Stimulated activated CD8-positive, alpha-beta memory T cell treated with anti-CD3 and anti-CD28 coated beads, Interleukin-15, amount 100 ng/mL, for 24 hours (primary cell): Measurements from ENCODE around the gene SLC3A2.

Experiments used
- DNase-seq: peaks from one replicate; pipeline ENCODE4 v3.0.0-alpha.2; 2020; ENCODE audit warnings: low read depth

The SLC3A2 gene

DNA sequence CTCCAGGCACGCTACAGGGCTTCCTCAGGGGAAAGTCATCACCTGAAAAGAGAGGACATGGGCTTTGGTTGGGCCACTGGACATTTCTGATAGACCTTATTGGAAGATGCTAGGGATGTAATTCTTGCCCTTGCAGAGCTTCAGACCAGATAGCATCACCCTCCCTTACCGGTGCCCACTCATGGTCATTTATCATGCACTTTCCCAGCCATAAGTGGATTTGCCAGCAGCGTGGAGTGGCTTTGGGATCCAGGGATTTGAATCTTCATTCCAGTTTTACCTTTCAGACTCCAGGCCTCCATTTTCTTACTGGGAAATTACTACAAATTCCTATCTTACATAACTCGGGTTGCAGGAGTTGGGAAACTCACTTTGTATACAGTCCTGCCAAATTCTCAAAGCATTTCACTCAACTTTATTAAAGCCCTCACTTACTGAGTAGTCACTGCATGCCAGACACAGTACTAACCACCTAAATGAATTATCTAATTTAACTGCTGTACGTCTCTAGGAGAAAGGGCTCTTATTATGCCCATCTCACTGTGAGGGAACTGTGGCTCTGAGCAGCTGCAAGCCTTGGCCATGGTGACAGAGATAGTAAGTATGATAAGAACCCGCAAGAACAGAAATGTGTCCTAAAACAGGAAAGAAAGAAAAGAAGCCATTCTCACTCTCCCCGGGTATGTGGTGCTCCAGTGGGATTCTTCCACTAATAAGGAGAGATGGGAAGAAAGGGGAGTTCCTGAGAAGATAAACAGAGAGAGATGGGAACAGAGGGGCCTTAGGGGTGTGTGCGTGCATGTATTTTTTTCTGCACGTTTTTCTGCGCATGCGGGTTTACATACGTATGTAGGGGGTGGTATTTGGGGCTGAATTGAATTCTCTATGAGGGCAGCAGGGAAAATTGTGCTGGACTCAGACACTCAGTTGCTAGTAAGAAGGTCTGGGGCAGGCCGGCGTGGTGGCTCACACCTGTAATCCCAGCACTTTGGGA lies 30.7 kb downstream of the SLC3A2 start:
- no peak for DNase-seq

DNA sequence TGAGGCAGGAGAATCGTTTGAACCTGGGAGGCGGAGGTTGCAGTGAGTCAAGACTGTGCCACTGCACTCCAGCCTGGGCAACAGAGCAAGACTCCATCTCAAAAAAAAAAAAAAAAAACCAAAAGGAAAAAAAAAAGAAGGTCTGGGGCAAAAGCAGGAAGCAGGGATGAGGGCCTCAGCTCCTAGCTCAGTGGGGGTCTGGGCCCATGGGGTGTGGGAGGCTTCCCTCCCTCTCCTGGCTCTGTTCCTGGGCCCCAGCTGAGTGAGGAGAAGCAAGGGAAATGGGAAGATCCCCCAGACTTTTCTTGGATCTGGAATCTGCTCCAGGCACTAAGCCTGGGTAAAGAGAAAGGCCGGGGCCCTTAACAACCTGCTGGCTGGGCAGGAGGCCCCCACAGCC lies 31.6 kb downstream of the SLC3A2 start:
- DNase-seq, result no peak

DNA sequence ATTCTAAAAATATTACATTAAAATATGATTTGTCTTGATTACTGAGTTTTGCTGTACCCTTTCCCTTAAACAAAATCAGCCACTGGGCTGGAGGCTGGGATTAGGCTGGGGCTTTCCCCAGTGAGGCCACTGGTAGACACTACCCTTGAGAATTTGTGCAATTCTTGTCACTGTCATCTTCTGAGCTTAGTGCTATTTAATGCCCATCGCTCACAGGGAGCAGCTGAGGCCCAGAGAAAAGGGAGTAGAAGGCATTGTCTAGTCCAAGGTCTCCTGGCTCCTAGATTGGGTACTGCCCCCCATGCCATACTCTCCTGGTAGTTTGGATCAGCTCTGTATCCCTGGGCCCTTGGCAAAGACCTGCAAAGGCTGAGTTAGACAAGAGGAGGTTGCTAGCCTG lies 33.7 kb downstream of the SLC3A2 start:
- DNase-seq, result no peak

DNA sequence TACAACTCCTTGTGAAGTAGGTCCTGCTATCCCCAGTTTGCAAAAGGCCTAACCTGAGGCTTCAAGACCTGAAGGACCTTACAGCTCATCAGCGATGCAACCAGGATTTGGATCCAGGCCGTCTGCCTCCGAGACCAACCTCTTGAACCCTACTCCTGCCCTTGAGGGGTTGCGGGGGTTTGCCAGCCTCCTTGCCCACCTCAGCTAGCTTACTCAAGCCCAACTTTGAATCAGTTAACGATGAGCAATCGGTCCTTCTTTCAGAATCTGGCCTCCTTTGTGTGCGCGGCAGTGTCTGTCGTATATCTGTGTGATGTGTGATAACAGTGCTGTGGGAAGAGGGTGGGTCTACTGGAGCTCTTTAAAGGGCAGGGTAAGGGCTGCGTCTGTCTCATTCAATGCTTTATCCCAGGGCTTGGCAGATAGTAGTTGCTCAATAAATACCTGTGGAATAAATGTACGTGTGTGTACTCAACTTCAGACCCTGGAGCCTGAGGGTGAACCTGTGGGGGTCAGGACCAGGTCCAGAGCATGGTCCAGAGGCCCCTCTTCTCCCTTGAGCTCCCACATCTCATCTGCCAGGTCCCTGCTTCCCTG lies 37.3 kb downstream of the SLC3A2 start:
- no peak for DNase-seq

DNA sequence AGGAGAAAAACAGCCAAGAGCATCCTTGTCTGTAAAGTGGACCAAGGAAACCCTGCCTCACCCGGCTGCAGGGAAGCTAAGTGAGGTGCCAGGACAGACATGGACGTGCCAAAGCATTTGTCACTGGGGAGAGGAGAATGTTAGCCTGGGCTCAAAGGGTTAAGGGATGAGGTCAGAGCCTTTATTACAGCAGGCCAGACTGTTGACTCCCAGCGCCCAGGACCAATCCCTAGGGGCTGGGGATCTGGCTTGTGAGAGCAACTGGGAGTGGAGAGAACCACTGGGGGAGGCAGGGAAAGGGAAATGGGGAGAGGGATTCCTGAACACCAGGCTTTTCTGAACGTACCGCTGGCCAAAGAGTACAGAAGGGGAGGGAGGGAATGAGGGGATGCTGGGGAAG lies 37.8 kb downstream of the SLC3A2 start:
- DNase-seq, result no peak

GRCh38 chr11:62919476-62919875 lies 38.8 kb downstream of the SLC3A2 start:
- DNase-seq, result no peak

GRCh38 chr11:62919898-62920640 lies 39.4 kb downstream of the SLC3A2 start:
- no peak for DNase-seq

- DNase-seq, result no peak
Measured at GRCh38 chr11:62921201-62921572, 40.5 kb downstream of the SLC3A2 start, which contains the start of gene CHRM1. TSS of gene CHRM1 (minus strand) at chr11:62921363. CDS start at chr11:62911100, 10,263 bp downstream.

DNA sequence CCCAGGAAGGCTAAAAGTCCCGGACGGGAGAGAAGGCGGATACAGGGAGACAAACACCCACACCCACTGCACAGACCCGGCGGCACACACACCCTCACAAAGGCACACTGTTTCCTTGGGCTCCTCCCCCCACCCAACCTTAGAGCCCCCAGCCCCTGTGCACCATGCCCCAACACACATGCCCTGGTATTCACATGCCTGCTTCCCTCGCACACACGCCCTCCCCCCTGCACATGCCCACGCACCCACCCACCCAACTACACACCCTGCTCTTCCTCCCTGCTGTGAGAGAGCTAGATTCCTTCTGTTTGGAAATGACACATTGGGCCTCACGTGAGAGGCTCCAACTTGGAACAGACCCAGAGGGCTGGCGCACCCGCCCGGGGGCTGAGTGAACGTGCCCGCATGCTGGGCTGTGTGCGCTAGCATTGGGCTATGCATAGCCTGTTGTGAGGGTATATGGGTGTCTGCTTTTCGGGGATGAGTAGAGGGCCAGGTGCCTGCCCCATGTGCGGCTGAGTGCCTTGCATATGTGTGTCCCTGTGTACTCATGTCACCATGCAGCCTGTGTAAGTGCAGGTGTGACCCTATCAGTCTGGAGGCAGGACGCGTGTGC lies 41.0 kb downstream of the SLC3A2 start:
- no peak for DNase-seq

- no peak for DNase-seq
Measured at GRCh38 chr11:62922189-62922589, 41.5 kb downstream of the SLC3A2 start.

DNA sequence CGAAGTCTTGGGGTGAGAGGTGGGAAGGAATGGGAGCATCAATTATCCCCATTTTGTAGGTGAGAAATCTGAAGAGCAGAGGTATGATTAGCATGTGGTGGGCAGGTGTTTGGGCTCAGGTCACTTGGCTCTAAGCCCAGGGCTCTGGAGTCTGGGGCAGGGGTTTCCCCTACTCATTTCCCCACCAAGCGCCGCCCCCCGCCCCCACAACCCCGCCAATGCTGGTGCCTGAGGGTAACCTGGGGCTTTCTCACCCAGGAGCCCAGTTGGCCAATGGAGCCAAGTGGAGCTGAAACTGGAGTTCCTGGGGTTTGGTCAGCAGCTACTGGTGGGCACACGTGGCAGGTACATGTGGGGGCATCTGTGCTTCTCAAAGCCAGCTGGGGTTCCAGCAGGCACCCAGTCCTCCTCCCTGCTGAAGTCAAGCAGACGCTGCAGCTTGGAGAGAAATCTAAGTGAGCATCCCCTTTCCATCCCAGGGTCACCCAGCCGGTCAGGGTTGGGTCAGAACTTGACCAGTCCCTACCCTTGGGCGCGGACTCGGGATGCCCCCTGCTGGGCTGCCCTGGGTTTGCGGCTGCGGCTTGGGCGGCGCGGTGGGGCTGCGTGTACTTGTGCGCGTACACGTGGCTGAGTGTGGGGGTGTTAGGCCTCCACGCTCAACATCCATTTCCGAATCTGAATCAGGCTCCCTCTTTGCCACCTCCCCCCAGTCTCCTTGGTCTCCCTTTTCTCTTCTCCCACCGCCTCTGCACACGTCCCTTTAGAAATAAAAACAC lies 42.1 kb downstream of the SLC3A2 start:
- no peak for DNase-seq

DNA sequence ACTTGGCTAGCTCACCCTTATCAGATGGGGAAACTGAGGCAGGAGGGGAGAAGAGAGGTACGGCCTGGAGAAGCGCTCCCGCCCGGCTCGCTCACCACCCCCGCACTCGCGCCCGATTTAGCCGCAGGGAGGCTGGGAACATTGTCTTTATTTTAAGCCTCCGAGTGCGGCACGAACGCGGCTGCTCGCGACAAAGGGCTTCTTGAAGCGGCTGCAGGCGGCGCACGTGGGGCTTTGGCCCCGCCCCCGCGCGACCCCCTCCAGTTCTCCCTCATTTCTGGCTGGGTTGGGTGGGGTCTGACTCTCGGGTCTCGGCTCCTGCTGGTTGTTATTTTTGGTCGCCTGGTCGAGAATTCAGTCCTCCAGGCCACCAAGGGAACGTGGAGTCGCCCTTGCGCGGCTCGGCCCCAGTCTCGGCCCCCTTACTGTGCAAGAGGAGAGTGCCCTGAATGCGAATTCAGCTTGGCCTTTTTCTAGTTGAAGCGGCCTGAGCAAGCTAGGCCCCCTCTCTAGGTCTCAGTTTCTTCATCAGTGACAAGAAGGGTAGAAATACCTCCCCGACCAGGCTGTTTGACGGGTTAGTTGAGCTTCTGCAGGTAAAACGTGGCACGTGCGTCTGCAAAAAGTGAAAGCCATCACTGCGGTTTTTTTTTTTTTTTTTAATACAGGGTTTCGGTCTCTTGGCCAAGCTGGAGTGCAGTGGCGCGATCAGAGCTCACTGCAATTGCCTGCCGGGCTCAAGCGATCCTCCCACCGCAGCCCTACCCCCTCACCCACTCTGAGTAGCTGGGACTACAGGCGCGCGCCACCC lies 43.1 kb downstream of the SLC3A2 start:
- no peak for DNase-seq

GRCh38 chr11:62925308-62925707 lies 44.6 kb downstream of the SLC3A2 start:
- DNase-seq, result no peak

DNA sequence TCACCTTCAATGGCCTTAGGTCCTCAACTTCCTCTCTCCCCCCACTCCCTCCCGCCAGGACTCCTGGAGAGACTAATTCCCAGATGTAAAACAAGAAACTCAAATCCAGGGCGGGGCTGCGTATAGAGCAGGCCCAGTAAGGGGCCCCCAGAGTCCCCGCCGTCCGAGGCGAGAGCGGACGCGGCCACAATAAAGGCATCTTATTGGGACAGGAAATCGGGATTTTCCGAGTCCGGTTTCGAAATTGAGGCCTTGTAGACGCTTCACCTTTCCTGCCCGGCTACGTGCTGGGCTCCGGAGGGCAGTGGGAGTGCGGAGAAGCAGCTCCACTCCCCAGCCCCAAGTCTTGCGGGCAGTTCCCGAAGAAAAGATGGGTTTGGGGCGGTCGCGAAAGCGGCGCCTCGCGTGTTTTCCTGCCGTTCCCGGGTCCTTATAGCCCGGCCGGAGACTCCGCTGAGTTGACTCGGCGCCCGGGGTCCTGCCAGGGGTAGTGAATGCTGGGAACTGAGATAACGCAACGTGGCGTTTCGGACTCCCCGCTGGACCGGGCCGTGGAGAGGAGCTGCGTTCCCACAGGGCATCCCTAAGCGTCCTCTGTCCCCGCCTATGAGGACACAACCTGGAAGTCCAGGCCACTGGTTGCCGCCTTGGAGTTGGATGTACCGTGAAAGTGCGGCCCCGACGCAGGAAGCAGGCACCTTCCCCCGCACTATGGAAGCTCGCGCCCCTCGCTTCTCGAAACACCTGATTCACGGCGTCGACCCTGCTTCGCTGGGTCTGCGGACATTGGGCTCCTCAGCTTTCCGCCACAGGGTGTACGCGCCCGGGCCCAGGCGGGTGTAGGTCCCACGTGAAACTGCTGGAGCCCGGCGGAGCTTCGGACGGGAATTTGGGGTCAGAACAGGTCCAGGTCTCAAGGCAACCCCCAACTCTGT lies 45.3 kb downstream of the SLC3A2 start:
- no peak for DNase-seq

GRCh38 chr11:62926680-62927455 lies 46.2 kb downstream of the SLC3A2 start:
- no peak for DNase-seq

GRCh38 chr11:62928011-62928410 lies 47.3 kb downstream of the SLC3A2 start:
- DNase-seq, result no peak

DNA sequence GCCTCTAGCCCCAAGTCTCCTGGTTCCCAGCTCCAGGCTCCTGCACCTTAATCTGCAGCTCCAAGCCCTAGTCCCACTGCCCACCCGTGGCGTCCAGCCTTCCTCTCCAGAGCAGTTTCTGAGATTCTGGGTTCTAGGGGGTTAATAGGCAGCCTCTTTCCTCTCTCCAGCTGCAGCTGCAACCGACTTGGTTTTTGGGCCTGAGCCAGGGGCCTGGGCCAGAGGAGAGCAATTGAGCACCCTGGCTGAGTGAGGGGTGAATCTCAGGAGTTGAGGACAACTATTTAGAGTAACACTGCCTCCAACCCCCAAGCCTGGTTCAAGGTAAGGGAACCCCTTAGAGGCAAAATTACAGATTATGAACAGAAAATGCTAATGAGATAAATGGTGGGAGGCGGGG lies 49.5 kb downstream of the SLC3A2 start:
- DNase-seq, result no peak

DNA sequence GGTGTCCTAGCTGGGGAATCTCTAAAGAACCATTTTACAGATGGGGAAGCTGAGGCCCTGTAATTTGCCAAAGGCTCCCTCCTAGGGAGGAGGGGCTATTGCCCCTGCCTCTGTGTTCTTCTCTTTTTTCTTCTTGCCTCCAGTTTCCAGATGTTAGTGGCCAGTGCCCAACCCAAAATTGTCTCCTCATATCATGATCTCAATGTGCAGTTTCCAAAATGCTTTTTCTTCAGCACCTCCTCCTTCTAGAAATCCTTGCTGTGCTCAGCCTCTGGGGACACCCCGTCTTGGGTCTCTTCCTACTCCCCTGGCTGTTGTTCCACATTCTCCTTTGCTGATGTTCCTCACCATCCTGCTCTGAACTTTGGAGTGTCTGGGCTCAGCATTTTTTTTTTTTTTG lies 50.0 kb downstream of the SLC3A2 start:
- no peak for DNase-seq
